ENCODE measurements around the gene RAP2A.

GRCh38 chr13:97434397-97435201, 630 bp downstream of the RAP2A start:
- no peak for TF ChIP-seq POLR2AphosphoS5 (IDR thresholded peaks at IDR 0.05; ENCODE audit: low read depth, low read length)
- no peak for TF ChIP-seq REST (IDR thresholded peaks at IDR 0.05; ENCODE audit: insufficient read depth in 1 of 2, low read depth in 2 of 2, low read length in 2 of 2)
- TF ChIP-seq FOXP2 (optimal IDR thresholded peaks at IDR 0.05; ENCODE audit: borderline replicate concordance, extremely low read depth, extremely low read length, insufficient read depth): no peak
- no peak for TF ChIP-seq TAF1 (IDR thresholded peaks at IDR 0.05; ENCODE audit: borderline replicate concordance, insufficient read depth, low read length)

Data from PFSK-1 (cell line).